K562 (cell line): ENCODE measurements around the gene HOXB5. TPM values are rescaled to one million over a fixed set of nuclear protein-coding genes. Genes with fewer than 3 reads are reported as not detected.
A peak's percentile ranks its signal among the peaks of the same experiment; 100 is the strongest.

Source experiments
- CCAR2 ChIP-seq: fragments of 200-400 bp; formaldehyde crosslinking; IDR thresholded peaks from 2 replicates; pipeline ENCODE4 v1.6.1; 2017; ENCODE audit warnings: mild to moderate bottlenecking, low read depth, low read length
- CEBPB ChIP-seq: fragments of 450-650 bp; IDR thresholded peaks from 2 replicates; pipeline ENCODE4 v1.6.1; 2016; ENCODE audit warnings: missing genetic modification characterization, missing compliant biosample characterization
- CXXC5 ChIP-seq: fragments of 250-450 bp; sonication (Bioruptor Pico); IDR thresholded peaks from 2 replicates; pipeline ENCODE4 v1.8.0; 2022; ENCODE audit warnings: inconsistent platforms, mild to moderate bottlenecking, moderate library complexity
- ETS2 ChIP-seq: IDR thresholded peaks from 2 replicates; pipeline ENCODE4 v1.6.1; 2016; ENCODE audit warnings: borderline replicate concordance, missing genetic modification characterization, mild to moderate bottlenecking, moderate library complexity, missing compliant biosample characterization; ENCODE audit not compliant: poor library complexity, severe bottlenecking
- FOXK2 ChIP-seq, 2 experiments: fragments of 450-650 bp; IDR thresholded peaks in 1 of 2; conservative IDR thresholded peaks in 1 of 2; 2 replicates each; pipeline ENCODE4 v1.6.1; 2016; ENCODE audit warnings: low read depth in 2 of 2, mild to moderate bottlenecking in 1 of 2
- GATA2 ChIP-seq: sonication (generic); formaldehyde crosslinking; IDR thresholded peaks from 2 replicates; pipeline ENCODE4 v1.4.0; 2020; ENCODE audit warnings: mild to moderate bottlenecking, missing genetic modification reagents
- HDAC1 ChIP-seq, 2 experiments: fragments of 450-650 bp; IDR thresholded peaks; 2 replicates each; pipeline ENCODE4 v1.6.1; 2016 to 2017; ENCODE audit warnings: inconsistent platforms in 1 of 2, mild to moderate bottlenecking in 1 of 2, moderate library complexity in 1 of 2
- HINFP ChIP-seq: fragments of 450-650 bp; conservative IDR thresholded peaks from 2 replicates; pipeline ENCODE4 v1.6.1; 2016; ENCODE audit warnings: missing genetic modification characterization, low read depth, mild to moderate bottlenecking, control low read depth, missing compliant biosample characterization
- HMG20B ChIP-seq: fragments of 250-450 bp; sonication (Bioruptor Pico); IDR thresholded peaks from 2 replicates; pipeline ENCODE4 v1.5.0; 2021; ENCODE audit warnings: mild to moderate bottlenecking
- JUN ChIP-seq, 2 experiments: sonication (generic) in 1 of 2; formaldehyde crosslinking in 1 of 2; IDR thresholded peaks; 2 replicates each; pipeline versions ENCODE4 v1.6.1 to v1.8.0; 2012 to 2022; ENCODE audit warnings: borderline replicate concordance in 2 of 2, mild to moderate bottlenecking in 2 of 2, improper control_type of control experiment in 1 of 2, low read depth in 1 of 2, low read length in 1 of 2, missing genetic modification reagents in 1 of 2
- NCOA4 ChIP-seq: fragments of 450-650 bp; IDR thresholded peaks from 2 replicates; pipeline ENCODE4 v1.6.1; 2018; ENCODE audit warnings: mild to moderate bottlenecking; ENCODE audit not compliant: partially characterized antibody
- NFIC ChIP-seq: fragments of 450-650 bp; IDR thresholded peaks from 2 replicates; pipeline ENCODE4 v1.6.1; 2017; ENCODE audit warnings: mild to moderate bottlenecking, inconsistent platforms
- NRF1 ChIP-seq, 2 experiments: fragments of 450-650 bp; IDR thresholded peaks in 1 of 2; conservative IDR thresholded peaks in 1 of 2; 2 replicates each; pipeline ENCODE4 v1.6.1; 2014; ENCODE audit warnings: mild to moderate bottlenecking in 2 of 2
- POLR2B ChIP-seq: fragments of 450-650 bp; IDR thresholded peaks from 2 replicates; pipeline ENCODE4 v1.6.1; 2018; ENCODE audit warnings: low read depth; ENCODE audit not compliant: partially characterized antibody
- PREB ChIP-seq: sonication (generic); formaldehyde crosslinking; IDR thresholded peaks from 2 replicates; pipeline ENCODE4 v1.8.1; 2023; ENCODE audit warnings: mild to moderate bottlenecking, missing genetic modification reagents
- SRSF3 ChIP-seq: fragments of 200-400 bp; formaldehyde crosslinking; IDR thresholded peaks from 2 replicates; pipeline ENCODE4 v1.6.1; 2016; ENCODE audit warnings: mild to moderate bottlenecking, low read length, moderate library complexity; ENCODE audit not compliant: insufficient read depth
- SUPT5H ChIP-seq: fragments of 450-650 bp; IDR thresholded peaks from 2 replicates; pipeline ENCODE4 v1.6.1; 2016
- TAF1 ChIP-seq: IDR thresholded peaks from 2 replicates; pipeline ENCODE4 v1.6.1; 2011; ENCODE audit warnings: mild to moderate bottlenecking, low read length, moderate library complexity; ENCODE audit not compliant: insufficient read depth, control insufficient read depth, severe bottlenecking; ENCODE audit errors: extremely low read depth
- TBP ChIP-seq: optimal IDR thresholded peaks from 2 replicates; pipeline ENCODE3; 2011; ENCODE audit warnings: low read depth, low read length, improper control_type of control experiment
- ZBTB33 ChIP-seq: sonication (generic); formaldehyde crosslinking; IDR thresholded peaks from 2 replicates; pipeline ENCODE4 v1.8.1; 2023; ENCODE audit warnings: mild to moderate bottlenecking, missing genetic modification reagents
- ZC3H8 ChIP-seq: fragments of 450-650 bp; IDR thresholded peaks from 2 replicates; pipeline ENCODE4 v1.6.1; 2017
- ZNF165 ChIP-seq: fragments of 250-450 bp; sonication (Bioruptor Pico); IDR thresholded peaks from 2 replicates; pipeline ENCODE4 v1.4.0; 2020; ENCODE audit warnings: borderline replicate concordance
- ZNF347 ChIP-seq: fragments of 450-650 bp; formaldehyde crosslinking; IDR thresholded peaks from 2 replicates; pipeline ENCODE4 v1.4.0; 2020; ENCODE audit warnings: low read depth, mild to moderate bottlenecking, moderate library complexity
- ZNF507 ChIP-seq: conservative IDR thresholded peaks from 2 replicates; pipeline ENCODE4 v1.6.1; 2017; ENCODE audit warnings: missing genetic modification characterization, missing compliant biosample characterization
- ZNF717 ChIP-seq: fragments of 250-450 bp; sonication (Bioruptor Pico); IDR thresholded peaks from 2 replicates; pipeline ENCODE4 v1.5.0; 2021
- polyA plus RNA-seq, 8 experiments: library from polyadenylated mRNA; depleted of rRNA in 4 of 8; stranded (reverse) in 5 of 8; unstranded in 3 of 8; fragments of >200 nt; fragmentation: Nextera tagmentation in 2 of 8; fragmentation: Illumina TruSeq in 1 of 8; extraction: Ambion mirVana in 2 of 8; extraction: Trizol in 1 of 8; gene quantifications; 2 replicates each; pipeline versions ENCODE4 v1.2.1 to v1.2.3, GENCODE V29; 2011 to 2014; ENCODE audit warnings: inconsistent platforms in 1 of 8, missing spikeins in 1 of 8
- total RNA-seq, 7 experiments: library from RNA; depleted of rRNA in 6 of 7; stranded (reverse); fragments of >200 nt in 6 of 7; fragmentation: Illumina TruSeq in 2 of 7; extraction: Trizol in 2 of 7; gene quantifications; 2 replicates each; pipeline versions ENCODE4 v1.2.1 to v1.2.3, GENCODE V29; 2011 to 2021; ENCODE audit warnings: low replicate concordance in 1 of 7

HOXB5 gene
- total and polyA plus RNA-seq, 9 of the 15 experiments (the other 6 are each of a cell fraction or from before 2014, with no cell fraction given): 0.24 to 2.7 (median 0.65) TPM

DNA sequence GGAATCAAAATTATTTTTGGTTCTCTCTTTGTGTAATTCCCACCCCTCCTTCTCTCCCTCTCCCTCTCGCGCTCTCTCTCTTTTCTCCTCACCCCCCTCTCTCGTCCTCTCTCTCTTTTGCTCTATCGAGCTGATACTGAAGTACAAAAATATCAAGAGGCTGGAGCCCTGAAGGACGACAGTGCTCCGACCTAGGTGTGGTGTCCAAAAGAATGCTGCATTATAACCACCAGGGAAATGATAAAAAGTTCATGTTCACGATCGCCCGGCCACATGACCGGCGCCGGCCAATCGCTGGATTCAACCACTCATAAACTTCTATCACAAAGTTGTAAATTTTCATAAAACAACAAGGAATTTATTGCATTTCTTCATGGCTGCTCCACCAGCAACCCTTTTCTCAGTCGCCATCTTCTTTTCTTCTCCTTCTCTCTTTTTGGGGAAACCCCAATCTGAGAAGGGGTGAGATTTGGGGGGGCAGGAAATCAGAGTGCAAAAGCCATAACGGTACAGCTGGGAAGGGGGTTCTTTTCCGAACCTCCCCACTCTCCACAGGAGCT, 11.3 kb upstream of the HOXB5 start, which contains the start of gene HOXB6 (continued):
- TF ChIP-seq ZBTB33 (CRISPR knock-in tag): no peak
- no peak for TF ChIP-seq NCOA4
- no peak for TF ChIP-seq ZNF717 (CRISPR knock-in tag)
- no peak for TF ChIP-seq ETS2 (tag)
- no peak for TF ChIP-seq CCAR2
- TF ChIP-seq CXXC5 (CRISPR knock-in tag): 0 out of 2 replicates have a peak, but pooled peaks have one; percentile 7
- TF ChIP-seq TAF1: peak; percentile 63
- no peak for TF ChIP-seq ZNF165 (CRISPR knock-in tag)
- no peak for TF ChIP-seq HINFP (tag)
- TF ChIP-seq JUN (IDR thresholded peaks at IDR 0.05; ENCODE audit: borderline replicate concordance, low read depth, low read length): no peak
- TF ChIP-seq JUN (CRISPR knock-in tag; IDR thresholded peaks at IDR 0.05; ENCODE audit: borderline replicate concordance): no peak
- no peak for TF ChIP-seq SRSF3
- TF ChIP-seq PREB (CRISPR knock-in tag): 0 out of 2 replicates have a peak, but pooled peaks have one; percentile 73
- TF ChIP-seq NRF1 (conservative IDR thresholded peaks at IDR 0.05 in 1 of 2, IDR thresholded peaks at IDR 0.05 in 1 of 2): peak in 1 of 2 experiments; percentile 25; a peak in 1 of 4 replicates
- TF ChIP-seq ZNF347 (CRISPR knock-in tag): no peak
- no peak for TF ChIP-seq CEBPB (tag)
- TF ChIP-seq POLR2B: peak; percentile 60
- TF ChIP-seq ZC3H8: no peak
- TF ChIP-seq FOXK2 (conservative IDR thresholded peaks at IDR 0.05 in 1 of 2, IDR thresholded peaks at IDR 0.05 in 1 of 2; ENCODE audit: low read depth in 2 of 2): peak in 1 of 2 experiments; percentile 55; a peak in 1 of 4 replicates
- TF ChIP-seq HMG20B (CRISPR knock-in tag): no peak
- TF ChIP-seq SUPT5H: peak; percentile 63; the same call in 1 of the 2 replicates
- no peak for TF ChIP-seq NFIC
- TF ChIP-seq GATA2 (CRISPR knock-in tag): no peak
- TF ChIP-seq HDAC1 (IDR thresholded peaks at IDR 0.05): 0 out of 4 replicates have a peak, but pooled peaks of 1 of the 2 experiments have one; percentile 34
- peak; percentile 74 for TF ChIP-seq TBP
- no peak for TF ChIP-seq ZNF507 (tag)
